Suppressor macrophage treated with lipopolysaccharide for 1 hour (primary cell): ENCODE results near the gene TUT4.

Experiments
- DNase-seq, 3 donors: peaks; one replicate each; pipeline ENCODE4 v3.0.0-alpha.2; 2020 to 2022

The TUT4 gene

GRCh38 chr1:52403566-52404115, 149.3 kb downstream of the TUT4 start:
- peak; percentile 76 to 83 (median 78) for DNase-seq

DNA sequence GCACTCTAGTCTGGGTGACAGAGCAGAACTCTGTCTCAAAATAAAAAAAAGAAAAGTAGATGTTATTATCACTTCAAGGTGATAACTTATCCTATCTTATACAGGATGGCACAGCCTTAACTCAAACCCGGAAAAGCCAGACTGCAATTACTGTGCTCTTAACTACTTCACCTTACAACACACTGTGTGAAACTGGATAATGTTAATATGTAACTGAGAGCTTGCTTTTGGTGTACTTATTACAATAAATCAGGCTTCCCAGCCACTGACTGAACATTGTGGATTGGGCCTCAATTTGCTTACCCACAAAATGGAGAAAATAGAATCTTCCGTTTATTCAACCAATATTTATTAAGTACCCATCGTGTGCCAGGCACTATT, 150.0 kb downstream of the TUT4 start:
- DNase-seq: no peak

DNA sequence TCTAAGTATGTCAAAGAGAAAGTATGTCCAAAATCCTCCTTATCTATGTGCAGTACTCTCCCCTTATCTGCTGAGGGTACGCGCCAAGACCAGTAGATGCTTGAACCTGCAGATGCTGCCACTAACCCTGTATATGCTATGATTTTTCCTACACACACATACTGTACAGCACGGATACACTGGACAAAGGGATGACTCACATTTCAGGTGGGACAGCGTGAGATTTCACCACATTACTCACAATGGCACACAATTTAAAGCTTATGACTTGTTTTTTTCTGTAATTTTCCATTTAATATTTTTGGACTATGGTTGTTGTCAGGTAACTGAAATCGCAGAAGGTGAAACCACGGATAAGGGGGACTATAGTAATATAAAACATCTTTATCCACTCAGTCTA, 152.8 kb downstream of the TUT4 start:
- no peak for DNase-seq

DNA sequence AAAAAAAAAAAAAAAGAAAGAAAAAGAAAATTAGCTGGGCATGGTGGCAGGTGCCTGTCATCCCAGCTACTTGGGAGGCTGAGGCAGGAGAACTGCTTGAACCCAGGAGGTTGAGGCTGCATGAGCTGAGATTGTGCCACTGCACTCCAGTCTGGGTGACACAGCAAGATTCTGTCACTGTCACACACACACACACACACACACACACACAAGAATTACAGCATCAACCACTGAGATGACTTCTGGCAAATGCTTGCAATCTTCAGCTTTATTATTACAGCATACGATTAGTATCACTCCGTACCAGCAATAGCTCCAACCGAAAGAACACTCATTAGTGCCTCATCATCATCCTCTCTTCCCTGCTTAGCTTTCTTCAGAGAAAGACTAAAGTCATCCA, 153.3 kb downstream of the TUT4 start:
- DNase-seq: no peak

DNA sequence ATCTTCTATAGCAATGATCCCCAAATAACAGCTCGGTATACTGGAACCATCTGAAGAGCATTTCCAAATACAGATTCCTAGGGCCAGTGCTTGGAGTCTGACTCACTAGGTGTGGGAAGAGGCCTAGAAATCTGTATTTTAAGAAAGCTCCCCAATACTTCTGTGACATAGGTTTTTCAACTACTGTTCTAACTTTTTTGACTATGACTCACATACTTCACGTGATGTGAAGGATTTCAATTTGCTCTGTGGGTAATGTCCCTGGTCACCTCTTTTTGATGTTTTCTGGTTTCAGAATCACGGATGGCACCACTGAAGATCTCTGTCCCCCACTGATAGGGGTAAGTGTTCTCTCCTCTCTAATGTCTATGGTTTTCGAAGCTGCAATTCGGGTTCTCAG, 159.7 kb downstream of the TUT4 start:
- DNase-seq: peak in 1 of 3 donors; percentile 8

DNA sequence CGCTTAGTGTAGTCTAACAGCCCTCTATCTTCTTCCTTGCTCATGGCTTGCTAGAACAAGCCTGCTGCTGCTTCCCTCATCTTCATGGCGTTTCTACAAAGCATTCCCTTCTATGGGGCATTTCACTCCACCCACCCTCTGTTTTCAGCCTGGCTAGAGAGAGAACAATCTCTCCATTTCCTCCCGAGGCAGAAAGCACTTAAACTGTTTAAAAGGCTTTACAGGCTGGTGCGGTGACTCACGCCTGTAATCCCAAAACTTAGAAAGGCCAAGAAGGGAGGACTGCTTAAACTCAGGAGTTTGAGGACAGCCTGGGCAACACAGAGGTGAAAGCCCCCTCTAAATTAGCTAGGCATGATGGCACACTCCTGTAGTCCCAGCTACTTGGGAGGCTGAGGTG, 166.4 kb downstream of the TUT4 start:
- no peak for DNase-seq

- no peak for DNase-seq
These were observed 167.5 kb downstream of the TUT4 start for GRCh38 chr1:52385376-52385775.
